AG04449 (cell line): ENCODE measurements around the gene CHST7.

ENCODE experiments used
- CTCF ChIA-PET: fragments of 350-600 bp; formaldehyde crosslinking; extraction: SDS; loops from one replicate; lab custom pipeline; 2021; ENCODE audit warnings: antibody characterized with exemption; lab: Yijun Ruan, JAX
- POLR2A ChIA-PET: fragments of 400-600, 350-600 bp; formaldehyde crosslinking; extraction: SDS; loops from one replicate; lab custom pipeline; 2020; ENCODE audit warnings: antibody characterized with exemption, inconsistent platforms; lab: Yijun Ruan, JAX
- DNase-seq: peaks from one replicate; pipeline ENCODE4 v3.0.0-alpha.2; 2010; ENCODE audit warnings: low read depth, low spot score
- H3K4me3 ChIP-seq: 2 replicates; pipeline ENCODE4 v1.5.1; 2011; ENCODE audit warnings: low read depth, mild to moderate bottlenecking, control low read depth, low read length
- CTCF ChIP-seq: IDR thresholded peaks from one replicate; pipeline ENCODE4 v1.5.1; 2011; ENCODE audit warnings: mild to moderate bottlenecking, moderate library complexity, low read length, control low read depth, inconsistent platforms; ENCODE audit not compliant: insufficient read depth; ENCODE audit errors: missing control alignments

CHST7 gene

GRCh38 chrX:46626566-46626965 lies 53.0 kb downstream of the CHST7 start:
- H3K4me3 ChIP-seq, result no peak overlapping the region
- DNase-seq, result no peak
- no peak for TF ChIP-seq CTCF
- ChIA-PET CTCF (no interaction called here), POLR2A (no interaction called here)

GRCh38 chrX:46627062-46627461 lies 53.5 kb downstream of the CHST7 start:
- DNase-seq, result no peak
- POLR2A ChIA-PET, result no interaction called here
- H3K4me3 ChIP-seq, result no peak overlapping the region
- CTCF ChIA-PET, result no interaction called here
- TF ChIP-seq CTCF, result no peak

GRCh38 chrX:46627711-46628419 lies 54.3 kb downstream of the CHST7 start:
- POLR2A ChIA-PET, result no interaction called here
- CTCF ChIA-PET, result no interaction called here
- TF ChIP-seq CTCF, result no peak
- DNase-seq, result no peak
- no peak overlapping the region for H3K4me3 ChIP-seq

- no peak for TF ChIP-seq CTCF
- CTCF ChIA-PET, result interaction anchor here (1.7 kb wide), 1 partner anchor 13 kb away, joined by 6 read pairs; no protein-coding TSS in a partner anchor
- H3K4me3 ChIP-seq, result no peak overlapping the region
- DNase-seq, result no peak
- POLR2A ChIA-PET, result no interaction called here
These were observed 55.2 kb downstream of the CHST7 start for GRCh38 chrX:46628460-46629371.

GRCh38 chrX:46630141-46630540 lies 56.6 kb downstream of the CHST7 start:
- CTCF ChIA-PET, result interaction anchor here (1.7 kb wide), 1 partner anchor 11 kb away, joined by 6 read pairs; no protein-coding TSS in a partner anchor
- DNase-seq, result no peak
- H3K4me3 ChIP-seq, result no peak overlapping the region
- POLR2A ChIA-PET, result no interaction called here
- no peak for TF ChIP-seq CTCF

- no peak overlapping the region for H3K4me3 ChIP-seq
- ChIA-PET POLR2A (no interaction called here), CTCF (no interaction called here)
- TF ChIP-seq CTCF, result no peak
- DNase-seq, result no peak
These were observed 61.0 kb downstream of the CHST7 start for GRCh38 chrX:46634577-46634976.
